NCI-H345 (cell line): Measurements from ENCODE around the gene TTLL5.
A peak's percentile ranks its signal among the peaks of the same experiment; 100 is the strongest.
"Not testable (repeated sequence)": the region's sequence is repeated elsewhere in the genome, so short reads cannot be mapped to it uniquely, and the experiment has no call there.

Experiments used
- DNase-seq: peaks from one replicate; lab custom pipeline; 2025; lab: John Stamatoyannopoulos, UW

TTLL5 gene

GRCh38 chr14:75648066-75648838, 12.8 kb upstream of the TTLL5 start:
- no peak for DNase-seq

GRCh38 chr14:75649337-75649736, 11.7 kb upstream of the TTLL5 start:
- no peak for DNase-seq

- no peak for DNase-seq
These were observed 11.3 kb upstream of the TTLL5 start for GRCh38 chr14:75649773-75650172.

GRCh38 chr14:75650253-75651058, 10.6 kb upstream of the TTLL5 start:
- DNase-seq, result no peak

GRCh38 chr14:75653563-75653962, 7.5 kb upstream of the TTLL5 start:
- no peak for DNase-seq

GRCh38 chr14:75654127-75654732, 6.8 kb upstream of the TTLL5 start:
- peak; percentile 67 for DNase-seq

GRCh38 chr14:75655235-75655634, 5.8 kb upstream of the TTLL5 start:
- DNase-seq, result no peak

- DNase-seq, result no peak
These were observed 3.7 kb upstream of the TTLL5 start for GRCh38 chr14:75657331-75657730.

- no peak for DNase-seq
These were observed 2.1 kb upstream of the TTLL5 start for GRCh38 chr14:75658957-75659356.

GRCh38 chr14:75660238-75660629, 812 bp upstream of the TTLL5 start:
- no peak for DNase-seq

- DNase-seq, result no peak
These were observed 411 bp downstream of the TTLL5 start for GRCh38 chr14:75661499-75661814.

- no peak for DNase-seq
These were observed 1.9 kb downstream of the TTLL5 start for GRCh38 chr14:75662966-75663365.

- DNase-seq, result no peak
These were observed 6.2 kb downstream of the TTLL5 start for GRCh38 chr14:75667099-75667765.

- no peak for DNase-seq
These were observed 11.7 kb downstream of the TTLL5 start for GRCh38 chr14:75672605-75673192.

GRCh38 chr14:75673345-75674035, 12.4 kb downstream of the TTLL5 start:
- DNase-seq, result no peak

- no peak for DNase-seq
These were observed 14.4 kb downstream of the TTLL5 start for GRCh38 chr14:75675265-75675960.

GRCh38 chr14:75685910-75686309, 24.9 kb downstream of the TTLL5 start:
- DNase-seq, result no peak

GRCh38 chr14:75689012-75689411, 28.0 kb downstream of the TTLL5 start:
- DNase-seq, result no peak

- DNase-seq, result no peak
These were observed 29.0 kb downstream of the TTLL5 start for GRCh38 chr14:75690010-75690409.

- not testable (repeated sequence) for DNase-seq
These were observed 34.0 kb downstream of the TTLL5 start for GRCh38 chr14:75695025-75695424.

GRCh38 chr14:75697386-75697785, 36.3 kb downstream of the TTLL5 start:
- no peak for DNase-seq
